ENCODE results near the gene PCSK4.

DNA sequence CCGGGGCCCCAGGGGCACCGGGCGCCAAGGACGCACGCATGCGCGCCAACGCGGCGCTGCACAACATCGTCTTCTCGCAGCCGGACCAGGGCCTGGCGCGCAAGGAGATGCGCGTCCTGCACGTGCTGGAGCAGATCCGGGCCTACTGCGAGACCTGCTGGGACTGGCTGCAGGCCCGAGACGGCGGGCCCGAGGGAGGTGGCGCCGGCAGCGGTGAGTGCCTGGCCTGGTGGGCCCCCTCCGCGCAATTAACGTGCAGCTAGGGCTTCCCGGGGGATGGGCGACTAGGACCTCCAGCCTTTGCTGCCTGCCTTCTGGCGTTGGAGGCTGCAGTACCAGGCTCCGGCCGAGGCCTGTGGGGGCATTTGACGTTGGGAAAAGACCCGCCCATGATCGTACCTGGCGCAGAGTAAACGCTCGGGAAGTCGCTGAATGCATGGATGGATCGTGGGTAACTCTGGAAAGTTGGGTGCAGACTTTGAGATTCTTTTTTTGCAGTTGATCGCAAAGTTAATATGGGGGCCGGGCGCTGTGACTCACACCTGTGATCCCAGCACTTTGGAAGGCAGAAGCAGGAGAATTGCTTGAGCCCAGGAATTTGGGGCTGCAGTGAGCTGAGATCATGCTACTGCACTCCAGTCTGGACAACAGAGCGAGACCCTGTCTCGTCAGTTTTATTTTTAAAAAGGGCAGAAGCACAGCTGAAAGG is 33.0 kb downstream of the PCSK4 start:
- TF ChIP-seq, protein P1, sequence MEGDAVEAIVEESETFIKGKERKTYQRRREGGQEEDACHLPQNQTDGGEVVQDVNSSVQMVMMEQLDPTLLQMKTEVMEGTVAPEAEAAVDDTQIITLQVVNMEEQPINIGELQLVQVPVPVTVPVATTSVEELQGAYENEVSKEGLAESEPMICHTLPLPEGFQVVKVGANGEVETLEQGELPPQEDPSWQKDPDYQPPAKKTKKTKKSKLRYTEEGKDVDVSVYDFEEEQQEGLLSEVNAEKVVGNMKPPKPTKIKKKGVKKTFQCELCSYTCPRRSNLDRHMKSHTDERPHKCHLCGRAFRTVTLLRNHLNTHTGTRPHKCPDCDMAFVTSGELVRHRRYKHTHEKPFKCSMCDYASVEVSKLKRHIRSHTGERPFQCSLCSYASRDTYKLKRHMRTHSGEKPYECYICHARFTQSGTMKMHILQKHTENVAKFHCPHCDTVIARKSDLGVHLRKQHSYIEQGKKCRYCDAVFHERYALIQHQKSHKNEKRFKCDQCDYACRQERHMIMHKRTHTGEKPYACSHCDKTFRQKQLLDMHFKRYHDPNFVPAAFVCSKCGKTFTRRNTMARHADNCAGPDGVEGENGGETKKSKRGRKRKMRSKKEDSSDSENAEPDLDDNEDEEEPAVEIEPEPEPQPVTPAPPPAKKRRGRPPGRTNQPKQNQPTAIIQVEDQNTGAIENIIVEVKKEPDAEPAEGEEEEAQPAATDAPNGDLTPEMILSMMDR (IDR thresholded peaks at IDR 0.05), result no peak
- TF ChIP-seq NFIC (IDR thresholded peaks at IDR 0.05; ENCODE audit: borderline replicate concordance) (no peak), SMC3 (IDR thresholded peaks at IDR 0.05; ENCODE audit: low read depth, low read length) (no peak), EZH2phosphoT487 (IDR thresholded peaks at IDR 0.05; ENCODE audit: borderline replicate concordance, low read depth) (no peak)
- TF ChIP-seq, protein P2, sequence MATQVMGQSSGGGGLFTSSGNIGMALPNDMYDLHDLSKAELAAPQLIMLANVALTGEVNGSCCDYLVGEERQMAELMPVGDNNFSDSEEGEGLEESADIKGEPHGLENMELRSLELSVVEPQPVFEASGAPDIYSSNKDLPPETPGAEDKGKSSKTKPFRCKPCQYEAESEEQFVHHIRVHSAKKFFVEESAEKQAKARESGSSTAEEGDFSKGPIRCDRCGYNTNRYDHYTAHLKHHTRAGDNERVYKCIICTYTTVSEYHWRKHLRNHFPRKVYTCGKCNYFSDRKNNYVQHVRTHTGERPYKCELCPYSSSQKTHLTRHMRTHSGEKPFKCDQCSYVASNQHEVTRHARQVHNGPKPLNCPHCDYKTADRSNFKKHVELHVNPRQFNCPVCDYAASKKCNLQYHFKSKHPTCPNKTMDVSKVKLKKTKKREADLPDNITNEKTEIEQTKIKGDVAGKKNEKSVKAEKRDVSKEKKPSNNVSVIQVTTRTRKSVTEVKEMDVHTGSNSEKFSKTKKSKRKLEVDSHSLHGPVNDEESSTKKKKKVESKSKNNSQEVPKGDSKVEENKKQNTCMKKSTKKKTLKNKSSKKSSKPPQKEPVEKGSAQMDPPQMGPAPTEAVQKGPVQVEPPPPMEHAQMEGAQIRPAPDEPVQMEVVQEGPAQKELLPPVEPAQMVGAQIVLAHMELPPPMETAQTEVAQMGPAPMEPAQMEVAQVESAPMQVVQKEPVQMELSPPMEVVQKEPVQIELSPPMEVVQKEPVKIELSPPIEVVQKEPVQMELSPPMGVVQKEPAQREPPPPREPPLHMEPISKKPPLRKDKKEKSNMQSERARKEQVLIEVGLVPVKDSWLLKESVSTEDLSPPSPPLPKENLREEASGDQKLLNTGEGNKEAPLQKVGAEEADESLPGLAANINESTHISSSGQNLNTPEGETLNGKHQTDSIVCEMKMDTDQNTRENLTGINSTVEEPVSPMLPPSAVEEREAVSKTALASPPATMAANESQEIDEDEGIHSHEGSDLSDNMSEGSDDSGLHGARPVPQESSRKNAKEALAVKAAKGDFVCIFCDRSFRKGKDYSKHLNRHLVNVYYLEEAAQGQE (IDR thresholded peaks at IDR 0.05; ENCODE audit: low read depth, low read length), result no peak

Data from SK-N-SH (cell line).